T-helper 1 cell treated with Interleukin-12 subunit alpha and Interleukin-12 subunit beta and Interleukin-4 antibody, amounts not matched to agents 30 ng/mL and 1 ng/mL, for 36 hours (primary cell): Measurements from ENCODE around the gene TOP3A. TPM values are rescaled to one million over a fixed set of nuclear protein-coding genes. Genes with fewer than 3 reads are reported as not detected.
"Not testable (repeated sequence)": the region's sequence is repeated elsewhere in the genome, so short reads cannot be mapped to it uniquely, and the experiment has no call there.

Experiments
- intact Hi-C: fragments of 100-400 bp; cut with micrococcal nuclease; formaldehyde crosslinking; loops from one replicate; pipeline ENCODE4 v1.15.1; 2024
- total RNA-seq: library from RNA; stranded (reverse); gene quantifications from 2 replicates; pipeline ENCODE4 v1.2.3, GENCODE V29; 2022

TOP3A gene
- total RNA-seq, 1 donor from 2014 or later = 72.0 TPM

DNA sequence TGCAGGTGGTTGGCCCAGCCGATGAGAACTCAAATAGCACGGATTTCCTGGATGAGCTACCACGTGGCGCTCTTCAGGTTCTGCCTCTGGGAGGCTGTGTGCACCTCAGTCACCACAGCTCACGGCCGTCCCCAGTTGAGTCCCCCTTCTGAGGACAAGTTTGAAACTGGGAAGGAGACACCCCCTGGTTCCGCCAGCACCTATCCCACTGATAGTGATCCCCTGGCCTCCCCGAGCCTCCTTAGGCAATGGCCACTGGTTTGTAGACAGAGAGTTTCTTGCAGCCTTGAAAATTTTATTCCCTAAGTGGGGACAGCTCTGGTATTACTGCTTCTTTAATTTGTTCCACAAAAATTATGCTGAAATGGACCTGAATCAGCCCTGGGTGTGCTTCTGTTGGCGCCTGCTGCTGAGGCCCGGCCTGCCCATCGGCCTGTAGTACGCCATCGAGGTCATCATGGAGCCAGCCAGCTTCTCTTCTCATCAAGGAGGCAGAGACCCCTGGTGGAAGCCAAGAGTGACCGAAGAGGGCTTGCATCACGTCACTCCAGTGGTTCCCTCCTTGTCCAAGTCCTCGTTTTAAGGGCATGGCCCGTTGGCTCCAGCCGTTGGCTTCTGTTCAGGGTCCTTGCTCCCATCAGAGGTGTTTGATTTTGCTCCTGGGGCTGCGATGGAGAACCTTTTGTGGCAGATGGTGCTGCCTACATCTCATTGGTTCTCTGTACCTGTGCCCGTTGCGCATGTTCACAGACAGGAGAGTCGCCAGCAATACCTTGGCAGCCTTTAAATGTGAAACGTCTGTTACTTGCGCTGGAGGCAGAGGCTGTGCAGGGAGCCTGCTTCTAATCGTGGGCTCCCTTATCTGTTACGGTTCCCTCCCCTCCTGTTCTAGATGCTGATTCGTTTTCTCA, 9.6 kb upstream of the TOP3A start:
- intact Hi-C loops = no loop called here

GRCh38 chr17:18323507-18324139, 8.8 kb upstream of the TOP3A start:
- intact Hi-C loops = no loop called here

DNA sequence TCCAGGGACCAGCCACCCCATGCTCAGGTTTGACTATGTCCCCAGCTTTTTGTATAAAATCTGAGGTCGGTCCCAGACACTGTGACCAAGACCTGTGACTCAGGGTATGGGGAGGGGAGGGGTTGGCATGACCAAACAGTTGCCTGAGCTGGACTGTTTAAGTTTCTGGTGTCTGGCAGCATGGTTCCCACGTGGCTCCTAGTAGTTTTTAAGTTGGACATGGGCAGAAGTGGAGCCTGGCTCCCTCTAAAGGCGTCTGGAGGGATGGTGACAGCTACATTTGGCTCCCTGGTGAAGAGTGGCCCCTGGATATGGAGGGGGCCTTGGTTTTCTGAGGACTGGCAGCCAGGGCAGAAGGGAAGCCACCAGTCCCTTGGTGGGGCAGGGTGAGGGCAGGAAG, 8.2 kb upstream of the TOP3A start:
- intact Hi-C loops = no loop called here

- intact Hi-C loops = no loop called here
Measured at GRCh38 chr17:18322522-18322921, 7.7 kb upstream of the TOP3A start.

GRCh38 chr17:18321309-18321708, 6.5 kb upstream of the TOP3A start:
- intact Hi-C loops = no loop called here

DNA sequence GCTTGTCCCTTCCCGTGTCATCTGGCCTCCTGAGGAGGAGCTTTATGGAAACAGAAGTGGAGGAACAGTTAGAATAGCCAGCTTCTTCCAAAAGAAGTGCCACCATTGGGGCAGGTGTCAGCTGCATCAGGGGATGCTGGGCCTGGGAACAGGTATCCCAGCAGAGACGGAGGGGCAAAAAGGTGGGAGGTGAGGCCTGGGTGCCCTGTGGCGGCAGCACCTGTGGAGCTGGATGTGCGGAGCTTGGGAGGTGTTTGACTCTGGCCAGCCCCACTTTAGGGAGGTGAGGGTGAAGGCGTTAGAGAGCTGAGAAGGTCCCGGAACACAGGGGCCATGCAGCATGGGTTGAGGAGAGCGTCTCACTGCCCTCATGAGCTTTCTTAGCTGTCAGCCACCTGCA, 5.5 kb upstream of the TOP3A start:
- intact Hi-C loops = no loop called here

- intact Hi-C loops = no loop called here
Measured at GRCh38 chr17:18319604-18320256, 4.9 kb upstream of the TOP3A start.

DNA sequence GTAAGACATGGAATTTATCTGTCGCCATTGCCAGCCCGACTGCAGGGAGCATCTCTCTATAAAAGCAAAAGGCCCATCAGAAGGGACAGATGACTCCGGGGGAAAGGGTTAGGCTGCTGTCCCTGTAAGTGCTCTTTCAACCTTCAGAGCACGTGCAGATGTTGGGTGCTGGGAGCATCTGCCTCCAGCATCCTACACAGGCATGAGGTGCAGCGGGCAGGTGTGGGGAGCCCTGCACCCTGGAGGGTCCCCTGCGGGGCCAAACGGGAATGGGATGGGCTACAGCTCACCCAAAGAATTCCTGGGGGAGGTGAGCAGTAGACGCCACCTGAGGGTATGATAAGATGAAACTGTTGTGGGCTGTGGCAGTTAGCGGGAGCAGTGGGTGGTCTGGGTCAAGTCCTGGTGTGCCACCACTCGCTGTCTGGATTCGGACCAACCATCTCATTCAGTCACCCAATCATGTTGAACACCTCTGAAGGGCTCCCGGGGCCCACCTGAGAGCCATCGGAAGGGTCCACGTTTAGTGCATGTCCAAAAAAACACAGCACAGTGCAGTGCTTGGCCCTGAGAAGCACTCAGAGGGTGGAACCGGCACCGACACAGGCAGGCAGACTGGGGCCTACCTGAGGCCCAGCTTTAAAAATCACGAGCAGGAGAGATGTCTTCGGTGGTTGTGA, 4.1 kb upstream of the TOP3A start:
- intact Hi-C loops = no loop called here

GRCh38 chr17:18318117-18318516, 3.3 kb upstream of the TOP3A start:
- intact Hi-C loops = no loop called here

GRCh38 chr17:18315961-18316360, 1.2 kb upstream of the TOP3A start:
- intact Hi-C loops = loop anchor here (1.0 to 2.0 kb wide), 6 partner anchors 47 to 277 kb away; partner anchors contain the start of genes ALKBH5, ATPAF2, GID4 and LLGL1

DNA sequence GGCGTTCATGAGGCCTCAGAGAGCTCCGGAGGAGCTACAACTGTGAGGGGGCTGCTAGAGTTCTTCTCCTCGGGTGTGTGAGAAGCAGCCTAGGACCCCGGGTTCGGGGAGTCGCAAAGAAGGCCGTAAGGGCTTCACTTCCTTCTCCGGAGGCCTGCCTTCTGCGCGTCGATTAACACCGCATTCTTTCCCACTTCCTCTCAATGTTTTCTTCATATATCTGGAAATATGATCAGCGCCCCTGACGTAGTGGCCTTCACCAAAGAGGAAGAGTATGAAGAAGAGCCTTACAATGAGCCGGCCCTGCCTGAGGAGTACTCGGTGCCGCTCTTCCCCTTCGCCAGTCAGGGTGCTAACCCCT, 748 bp upstream of the TOP3A start:
- intact Hi-C loops = loop anchor here (1.0 to 2.0 kb wide), 6 partner anchors 47 to 276 kb away; partner anchors contain the start of genes ALKBH5, ATPAF2, GID4 and LLGL1

- intact Hi-C loops = loop anchor here (1.0 to 2.0 kb wide), 3 partner anchors 49 to 227 kb away; partner anchors contain the start of genes DRG2 and SHMT1
Measured at GRCh38 chr17:18314059-18314730, 599 bp downstream of the TOP3A start.

- intact Hi-C loops = no loop called here
Measured at GRCh38 chr17:18309202-18309601, 5.6 kb downstream of the TOP3A start.

GRCh38 chr17:18303206-18303605, 11.6 kb downstream of the TOP3A start:
- intact Hi-C loops = not testable (repeated sequence)

GRCh38 chr17:18300725-18301480, 13.9 kb downstream of the TOP3A start:
- intact Hi-C loops = no loop called here

- intact Hi-C loops = not testable (repeated sequence)
Measured at GRCh38 chr17:18298061-18298460, 16.7 kb downstream of the TOP3A start.

GRCh38 chr17:18291718-18292540, 22.9 kb downstream of the TOP3A start:
- intact Hi-C loops = no loop called here

DNA sequence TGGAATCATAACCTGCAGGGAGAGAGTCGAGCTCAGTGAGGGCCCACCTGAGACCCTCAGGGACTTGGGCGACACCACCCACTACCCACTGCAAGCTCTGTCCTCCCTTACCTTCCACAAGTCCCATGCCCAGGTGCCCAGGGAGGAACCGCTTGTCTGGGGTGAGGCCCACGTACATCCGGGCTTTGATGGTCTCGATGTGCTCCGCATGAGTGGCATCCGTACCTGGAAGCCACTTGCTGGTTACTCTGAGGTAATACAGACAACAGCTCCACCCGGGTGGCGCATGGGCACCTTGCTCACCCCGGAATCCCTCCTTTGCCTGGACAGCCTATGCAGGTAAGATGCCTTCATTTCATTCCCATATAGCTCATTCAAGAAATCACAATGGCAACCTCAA, 29.5 kb downstream of the TOP3A start:
- intact Hi-C loops = loop anchor here (10.0 kb wide), 1 partner anchor 60 kb away; no protein-coding TSS in a partner anchor

GRCh38 chr17:18281788-18282187, 33.0 kb downstream of the TOP3A start:
- intact Hi-C loops = loop anchor here (10.0 kb wide), 1 partner anchor 63 kb away; no protein-coding TSS in a partner anchor
